ENCODE data around the gene KCTD2. TPM values are rescaled to one million over a fixed set of nuclear protein-coding genes. Genes with fewer than 3 reads are reported as not detected.

KCTD2 gene
- total and polyA plus RNA-seq, 2 of the 13 experiments (the other 11 are each of a cell fraction or from before 2014, with no cell fraction given) = 28.3 to 32.6 TPM

DNA sequence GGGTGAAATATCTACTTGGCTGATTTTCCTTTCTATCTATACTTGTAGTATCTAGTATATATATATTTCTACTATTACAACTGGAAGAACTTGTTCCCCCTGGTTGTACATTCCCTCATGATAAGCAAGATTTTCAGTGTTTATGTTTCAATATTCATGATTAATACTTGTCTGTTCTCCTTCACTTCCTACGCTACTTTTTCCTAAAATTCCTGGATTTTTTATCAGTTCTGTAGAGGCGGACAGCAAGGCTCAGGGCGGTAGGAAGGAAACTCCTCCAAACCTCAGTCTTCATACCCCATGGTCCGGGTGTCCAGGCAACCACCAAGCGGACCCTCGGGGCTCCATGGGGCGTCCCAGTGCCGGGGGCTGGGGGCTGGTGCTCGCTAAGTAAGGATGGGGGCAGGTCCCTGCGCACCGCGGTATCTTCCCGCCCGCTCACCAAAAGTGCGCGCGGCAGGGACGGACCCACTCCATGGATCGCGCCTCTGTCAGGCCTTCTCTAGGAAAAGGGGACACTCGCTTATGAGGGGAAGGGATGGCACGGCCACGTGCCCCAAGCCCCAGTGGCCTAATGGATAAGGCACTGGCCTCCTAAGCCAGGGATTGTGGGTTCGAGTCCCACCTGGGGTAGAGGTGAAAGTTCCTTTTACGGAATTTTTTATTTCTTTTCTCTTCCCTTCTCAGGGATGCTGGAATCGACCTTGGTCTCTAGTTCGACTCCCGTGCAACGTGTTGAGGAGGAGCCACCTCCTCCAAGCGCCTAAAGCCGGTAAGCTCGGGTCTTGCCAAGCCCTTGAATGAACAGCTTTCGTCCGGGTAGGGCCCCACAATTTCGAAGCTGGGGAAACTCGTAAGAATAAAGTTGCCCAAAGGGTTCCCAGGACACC lies 13.4 kb upstream of the KCTD2 start (continued):
- TF ChIP-seq, protein P1, sequence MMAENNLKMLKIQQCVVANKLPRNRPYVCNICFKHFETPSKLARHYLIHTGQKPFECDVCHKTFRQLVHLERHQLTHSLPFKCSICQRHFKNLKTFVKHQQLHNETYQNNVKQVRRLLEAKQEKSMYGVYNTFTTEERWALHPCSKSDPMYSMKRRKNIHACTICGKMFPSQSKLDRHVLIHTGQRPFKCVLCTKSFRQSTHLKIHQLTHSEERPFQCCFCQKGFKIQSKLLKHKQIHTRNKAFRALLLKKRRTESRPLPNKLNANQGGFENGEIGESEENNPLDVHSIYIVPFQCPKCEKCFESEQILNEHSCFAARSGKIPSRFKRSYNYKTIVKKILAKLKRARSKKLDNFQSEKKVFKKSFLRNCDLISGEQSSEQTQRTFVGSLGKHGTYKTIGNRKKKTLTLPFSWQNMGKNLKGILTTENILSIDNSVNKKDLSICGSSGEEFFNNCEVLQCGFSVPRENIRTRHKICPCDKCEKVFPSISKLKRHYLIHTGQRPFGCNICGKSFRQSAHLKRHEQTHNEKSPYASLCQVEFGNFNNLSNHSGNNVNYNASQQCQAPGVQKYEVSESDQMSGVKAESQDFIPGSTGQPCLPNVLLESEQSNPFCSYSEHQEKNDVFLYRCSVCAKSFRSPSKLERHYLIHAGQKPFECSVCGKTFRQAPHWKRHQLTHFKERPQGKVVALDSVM (CRISPR knock-in tag; IDR thresholded peaks at IDR 0.05) = peak; percentile 50
- peak; percentile 78 for TF ChIP-seq KMT2B (CRISPR knock-in tag; IDR thresholded peaks at IDR 0.05)
- peak; percentile 81; the same call in 1 of the 2 replicates for TF ChIP-seq ZNF34 (CRISPR knock-in tag; IDR thresholded peaks at IDR 0.05; ENCODE audit: borderline replicate concordance)
- no peak for TF ChIP-seq NPAS2 (CRISPR knock-in tag; IDR thresholded peaks at IDR 0.05; ENCODE audit: borderline replicate concordance)
- no peak for TF ChIP-seq ZNF136 (CRISPR knock-in tag; IDR thresholded peaks at IDR 0.05; ENCODE audit: low read depth)
- peak; percentile 97; the same call in 1 of the 2 replicates for TF ChIP-seq CBX5 (CRISPR knock-in tag; IDR thresholded peaks at IDR 0.05; ENCODE audit: borderline replicate concordance)
- TF ChIP-seq, protein P2, sequence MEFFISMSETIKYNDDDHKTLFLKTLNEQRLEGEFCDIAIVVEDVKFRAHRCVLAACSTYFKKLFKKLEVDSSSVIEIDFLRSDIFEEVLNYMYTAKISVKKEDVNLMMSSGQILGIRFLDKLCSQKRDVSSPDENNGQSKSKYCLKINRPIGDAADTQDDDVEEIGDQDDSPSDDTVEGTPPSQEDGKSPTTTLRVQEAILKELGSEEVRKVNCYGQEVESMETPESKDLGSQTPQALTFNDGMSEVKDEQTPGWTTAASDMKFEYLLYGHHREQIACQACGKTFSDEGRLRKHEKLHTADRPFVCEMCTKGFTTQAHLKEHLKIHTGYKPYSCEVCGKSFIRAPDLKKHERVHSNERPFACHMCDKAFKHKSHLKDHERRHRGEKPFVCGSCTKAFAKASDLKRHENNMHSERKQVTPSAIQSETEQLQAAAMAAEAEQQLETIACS (CRISPR knock-in tag; IDR thresholded peaks at IDR 0.05) = peak; percentile 78
- TF ChIP-seq, protein P3, sequence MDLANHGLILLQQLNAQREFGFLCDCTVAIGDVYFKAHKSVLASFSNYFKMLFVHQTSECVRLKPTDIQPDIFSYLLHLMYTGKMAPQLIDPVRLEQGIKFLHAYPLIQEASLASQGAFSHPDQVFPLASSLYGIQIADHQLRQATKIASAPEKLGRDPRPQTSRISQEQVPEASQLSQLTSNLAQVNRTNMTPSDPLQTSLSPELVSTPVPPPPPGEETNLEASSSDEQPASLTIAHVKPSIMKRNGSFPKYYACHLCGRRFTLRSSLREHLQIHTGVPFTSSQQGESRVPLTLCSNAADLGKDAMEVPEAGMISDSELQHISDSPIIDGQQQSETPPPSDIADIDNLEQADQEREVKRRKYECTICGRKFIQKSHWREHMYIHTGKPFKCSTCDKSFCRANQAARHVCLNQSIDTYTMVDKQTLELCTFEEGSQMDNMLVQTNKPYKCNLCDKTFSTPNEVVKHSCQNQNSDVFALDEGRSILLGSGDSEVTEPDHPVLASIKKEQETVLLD (CRISPR knock-in tag; IDR thresholded peaks at IDR 0.05; ENCODE audit: low read depth) = no peak
- TF ChIP-seq, protein P4, sequence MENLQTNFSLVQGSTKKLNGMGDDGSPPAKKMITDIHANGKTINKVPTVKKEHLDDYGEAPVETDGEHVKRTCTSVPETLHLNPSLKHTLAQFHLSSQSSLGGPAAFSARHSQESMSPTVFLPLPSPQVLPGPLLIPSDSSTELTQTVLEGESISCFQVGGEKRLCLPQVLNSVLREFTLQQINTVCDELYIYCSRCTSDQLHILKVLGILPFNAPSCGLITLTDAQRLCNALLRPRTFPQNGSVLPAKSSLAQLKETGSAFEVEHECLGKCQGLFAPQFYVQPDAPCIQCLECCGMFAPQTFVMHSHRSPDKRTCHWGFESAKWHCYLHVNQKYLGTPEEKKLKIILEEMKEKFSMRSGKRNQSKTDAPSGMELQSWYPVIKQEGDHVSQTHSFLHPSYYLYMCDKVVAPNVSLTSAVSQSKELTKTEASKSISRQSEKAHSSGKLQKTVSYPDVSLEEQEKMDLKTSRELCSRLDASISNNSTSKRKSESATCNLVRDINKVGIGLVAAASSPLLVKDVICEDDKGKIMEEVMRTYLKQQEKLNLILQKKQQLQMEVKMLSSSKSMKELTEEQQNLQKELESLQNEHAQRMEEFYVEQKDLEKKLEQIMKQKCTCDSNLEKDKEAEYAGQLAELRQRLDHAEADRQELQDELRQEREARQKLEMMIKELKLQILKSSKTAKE (CRISPR knock-in tag; IDR thresholded peaks at IDR 0.05; ENCODE audit: borderline replicate concordance) = no peak
- TF ChIP-seq, protein P5, sequence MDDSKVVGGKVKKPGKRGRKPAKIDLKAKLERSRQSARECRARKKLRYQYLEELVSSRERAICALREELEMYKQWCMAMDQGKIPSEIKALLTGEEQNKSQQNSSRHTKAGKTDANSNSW (CRISPR knock-in tag; IDR thresholded peaks at IDR 0.05; ENCODE audit: borderline replicate concordance) = no peak
- TF ChIP-seq ZNF619 (CRISPR knock-in tag; IDR thresholded peaks at IDR 0.05) = 0 out of 2 replicates have a peak, but pooled peaks have one; percentile 28
- peak; percentile 74; the same call in 1 of the 2 replicates for TF ChIP-seq SIN3A (IDR thresholded peaks at IDR 0.05; ENCODE audit: borderline replicate concordance, low read depth, low read length)
- TF ChIP-seq ZNF761 (CRISPR knock-in tag; conservative IDR thresholded peaks at IDR 0.05) = peak; percentile 80; the same call in 1 of the 2 replicates
- TF ChIP-seq RFXAP (CRISPR knock-in tag; IDR thresholded peaks at IDR 0.05; ENCODE audit: borderline replicate concordance) = no peak; the same call in 1 of the 2 replicates
- TF ChIP-seq CAMTA2 (CRISPR knock-in tag; IDR thresholded peaks at IDR 0.05; ENCODE audit: borderline replicate concordance) = no peak
- TF ChIP-seq ZNF614 (CRISPR knock-in tag; IDR thresholded peaks at IDR 0.05; ENCODE audit: borderline replicate concordance) = peak; percentile 95
- TF ChIP-seq, protein P6, sequence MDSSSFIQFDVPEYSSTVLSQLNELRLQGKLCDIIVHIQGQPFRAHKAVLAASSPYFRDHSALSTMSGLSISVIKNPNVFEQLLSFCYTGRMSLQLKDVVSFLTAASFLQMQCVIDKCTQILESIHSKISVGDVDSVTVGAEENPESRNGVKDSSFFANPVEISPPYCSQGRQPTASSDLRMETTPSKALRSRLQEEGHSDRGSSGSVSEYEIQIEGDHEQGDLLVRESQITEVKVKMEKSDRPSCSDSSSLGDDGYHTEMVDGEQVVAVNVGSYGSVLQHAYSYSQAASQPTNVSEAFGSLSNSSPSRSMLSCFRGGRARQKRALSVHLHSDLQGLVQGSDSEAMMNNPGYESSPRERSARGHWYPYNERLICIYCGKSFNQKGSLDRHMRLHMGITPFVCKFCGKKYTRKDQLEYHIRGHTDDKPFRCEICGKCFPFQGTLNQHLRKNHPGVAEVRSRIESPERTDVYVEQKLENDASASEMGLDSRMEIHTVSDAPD (CRISPR knock-in tag; IDR thresholded peaks at IDR 0.05) = peak; percentile 13; the same call in 1 of the 2 replicates

Measured in HepG2 (cell line).